OCI-LY7 (cell line): ENCODE results near the gene CACNA1B. TPM values are rescaled to one million over a fixed set of nuclear protein-coding genes. Genes with fewer than 3 reads are reported as not detected.

Experiments
- BruUV-seq: library from RNA; stranded (reverse); fragments of 400-500 nt; replicated peaks from 2 replicates; lab custom pipeline; 2021; lab: Mats Ljungman, UMichigan
- CTCF ChIA-PET: fragments of 300-600 bp; sonication (Branson Sonifier 250); formaldehyde crosslinking; loops from one replicate; lab custom pipeline; 2022; ENCODE audit warnings: antibody characterized with exemption; ENCODE audit not compliant: unreplicated experiment; lab: Charles Lee
- POLR2A ChIA-PET: fragments of 300-600 bp; sonication (Branson Sonifier 250); formaldehyde crosslinking; loops from one replicate; lab custom pipeline; 2022; ENCODE audit warnings: antibody characterized with exemption; lab: Charles Lee
- DNase-seq: peaks from one replicate; pipeline ENCODE4 v3.0.0-alpha.2; 2015; ENCODE audit warnings: low spot score
- H2AFZ ChIP-seq: fragments of 200-600 bp; sonication (generic), shearing (Covaris generic); 2 replicates; pipeline ENCODE4 v1.6.1; 2014; ENCODE audit warnings: mild to moderate bottlenecking, antibody characterized with exemption, low read length, moderate library complexity
- H3K27ac ChIP-seq: fragments of 200-600 bp; sonication (generic); 2 replicates; pipeline ENCODE4 v1.5.1; 2014; ENCODE audit warnings: mixed run types, low read depth, mild to moderate bottlenecking, moderate library complexity, low read length, inconsistent platforms; ENCODE audit not compliant: poor library complexity, severe bottlenecking
- H3K36me3 ChIP-seq: fragments of 200-600 bp; sonication (generic); 2 replicates; pipeline ENCODE4 v1.6.1; 2014; ENCODE audit warnings: mild to moderate bottlenecking, antibody characterized with exemption, low read length, moderate library complexity, mixed read lengths; ENCODE audit not compliant: insufficient read depth
- H3K4me1 ChIP-seq: fragments of 200-600 bp; sonication (generic); 2 replicates; pipeline ENCODE4 v1.5.1; 2014; ENCODE audit warnings: mild to moderate bottlenecking, low read length; ENCODE audit not compliant: insufficient read depth, poor library complexity, severe bottlenecking
- H3K4me2 ChIP-seq: fragments of 200-600 bp; sonication (generic); 2 replicates; pipeline ENCODE4 v1.6.1; 2014; ENCODE audit warnings: mild to moderate bottlenecking, low read length
- H3K4me3 ChIP-seq: fragments of 200-600 bp; sonication (generic); 2 replicates; pipeline ENCODE4 v1.5.1; 2014; ENCODE audit warnings: mild to moderate bottlenecking, low read depth, low read length; ENCODE audit not compliant: poor library complexity, severe bottlenecking
- H3K79me2 ChIP-seq: fragments of 200-600 bp; sonication (generic); 2 replicates; pipeline ENCODE4 v1.6.1; 2016; ENCODE audit warnings: low read depth, mild to moderate bottlenecking, low read length, moderate library complexity, mixed read lengths; ENCODE audit not compliant: insufficient read depth
- H3K9me2 ChIP-seq: fragments of 200-600 bp; sonication (generic); 2 replicates; pipeline ENCODE4 v1.6.1; 2016; ENCODE audit warnings: mild to moderate bottlenecking, low read length, mixed read lengths; ENCODE audit not compliant: insufficient read depth
- H3K9me3 ChIP-seq: fragments of 200-600 bp; sonication (generic); 2 replicates; pipeline ENCODE4 v1.6.1; 2014; ENCODE audit warnings: mild to moderate bottlenecking, mixed run types, low read length, mixed read lengths
- H4K20me1 ChIP-seq: fragments of 200-600 bp; sonication (generic); 2 replicates; pipeline ENCODE4 v1.6.1; 2014; ENCODE audit warnings: mild to moderate bottlenecking, antibody characterized with exemption, low read length, moderate library complexity, mixed read lengths; ENCODE audit not compliant: insufficient read depth
- EZH2phosphoT487 ChIP-seq: fragments of 200-600 bp; sonication (generic); IDR thresholded peaks from 2 replicates; pipeline ENCODE4 v1.6.1; 2018; ENCODE audit warnings: low read depth, borderline replicate concordance, mild to moderate bottlenecking, mixed run types, antibody characterized with exemption, low read length, moderate library complexity, mixed read lengths
- intact Hi-C: fragments of 100-400 bp; cut with micrococcal nuclease; formaldehyde crosslinking; loops from one replicate; pipeline ENCODE4 v1.10.0; 2022; ENCODE audit not compliant: unreplicated experiment
- total RNA-seq, 2 experiments: library from RNA; depleted of rRNA in 1 of 2; stranded (reverse); fragments of >200 nt in 1 of 2; shearing (Covaris generic) in 1 of 2; gene quantifications; 2 replicates each; pipeline ENCODE4 v1.2.3, GENCODE V29; 2014 to 2022
- TF ChIP-seq, protein P1 (sequence below): fragments of 200-600 bp; sonication (generic); conservative IDR thresholded peaks from 2 replicates; pipeline ENCODE4 v1.5.1; 2014; ENCODE audit warnings: mild to moderate bottlenecking, antibody characterized with exemption, low read length, moderate library complexity, mixed read lengths

Gene CACNA1B
- total RNA-seq, 2 experiments from 2014 or later = not detected

DNA sequence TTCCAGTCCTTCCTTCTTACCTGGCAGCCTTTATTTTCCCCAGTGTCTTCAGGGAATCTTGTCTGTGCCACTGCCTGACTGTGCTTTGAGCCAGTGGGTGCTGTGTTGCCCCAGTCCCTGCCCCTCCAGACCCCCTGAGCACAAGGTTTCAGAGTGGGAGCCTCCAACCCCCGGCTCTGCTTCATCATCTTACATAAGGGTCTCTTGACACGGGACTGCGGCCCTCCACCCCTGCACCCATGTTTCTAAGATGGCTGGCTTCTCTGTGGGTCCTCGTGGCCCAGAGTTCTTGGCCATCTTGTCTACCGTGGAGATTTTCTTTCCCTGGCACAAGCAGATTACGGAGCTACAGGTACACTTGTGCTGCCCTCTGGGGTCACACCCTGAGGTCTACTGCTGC lies 194.1 kb downstream of the CACNA1B start:
- Histone ChIP-seq H3K9me2 (no peaks in the 10 kb centered on the region), H3K4me3 (no peak overlapping the region), H3K4me1 (no peaks in the 10 kb centered on the region), H3K4me2 (no peak overlapping the region), H2AFZ (no peak overlapping the region), H3K9me3 (no peaks in the 10 kb centered on the region), H4K20me1 (no peaks in the 10 kb centered on the region), H3K36me3 (no peaks in the 10 kb centered on the region), H3K79me2 (no peaks in the 10 kb centered on the region), H3K27ac (no peak overlapping the region)
- ChIA-PET POLR2A (no interaction called here), CTCF (no interaction called here)
- TF ChIP-seq EZH2phosphoT487 = no peak
- TF ChIP-seq, protein P1, sequence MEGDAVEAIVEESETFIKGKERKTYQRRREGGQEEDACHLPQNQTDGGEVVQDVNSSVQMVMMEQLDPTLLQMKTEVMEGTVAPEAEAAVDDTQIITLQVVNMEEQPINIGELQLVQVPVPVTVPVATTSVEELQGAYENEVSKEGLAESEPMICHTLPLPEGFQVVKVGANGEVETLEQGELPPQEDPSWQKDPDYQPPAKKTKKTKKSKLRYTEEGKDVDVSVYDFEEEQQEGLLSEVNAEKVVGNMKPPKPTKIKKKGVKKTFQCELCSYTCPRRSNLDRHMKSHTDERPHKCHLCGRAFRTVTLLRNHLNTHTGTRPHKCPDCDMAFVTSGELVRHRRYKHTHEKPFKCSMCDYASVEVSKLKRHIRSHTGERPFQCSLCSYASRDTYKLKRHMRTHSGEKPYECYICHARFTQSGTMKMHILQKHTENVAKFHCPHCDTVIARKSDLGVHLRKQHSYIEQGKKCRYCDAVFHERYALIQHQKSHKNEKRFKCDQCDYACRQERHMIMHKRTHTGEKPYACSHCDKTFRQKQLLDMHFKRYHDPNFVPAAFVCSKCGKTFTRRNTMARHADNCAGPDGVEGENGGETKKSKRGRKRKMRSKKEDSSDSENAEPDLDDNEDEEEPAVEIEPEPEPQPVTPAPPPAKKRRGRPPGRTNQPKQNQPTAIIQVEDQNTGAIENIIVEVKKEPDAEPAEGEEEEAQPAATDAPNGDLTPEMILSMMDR = no peak
- intact Hi-C loops = no loop called here
- no TSS peak for BruUV-seq
- no peak for DNase-seq

DNA sequence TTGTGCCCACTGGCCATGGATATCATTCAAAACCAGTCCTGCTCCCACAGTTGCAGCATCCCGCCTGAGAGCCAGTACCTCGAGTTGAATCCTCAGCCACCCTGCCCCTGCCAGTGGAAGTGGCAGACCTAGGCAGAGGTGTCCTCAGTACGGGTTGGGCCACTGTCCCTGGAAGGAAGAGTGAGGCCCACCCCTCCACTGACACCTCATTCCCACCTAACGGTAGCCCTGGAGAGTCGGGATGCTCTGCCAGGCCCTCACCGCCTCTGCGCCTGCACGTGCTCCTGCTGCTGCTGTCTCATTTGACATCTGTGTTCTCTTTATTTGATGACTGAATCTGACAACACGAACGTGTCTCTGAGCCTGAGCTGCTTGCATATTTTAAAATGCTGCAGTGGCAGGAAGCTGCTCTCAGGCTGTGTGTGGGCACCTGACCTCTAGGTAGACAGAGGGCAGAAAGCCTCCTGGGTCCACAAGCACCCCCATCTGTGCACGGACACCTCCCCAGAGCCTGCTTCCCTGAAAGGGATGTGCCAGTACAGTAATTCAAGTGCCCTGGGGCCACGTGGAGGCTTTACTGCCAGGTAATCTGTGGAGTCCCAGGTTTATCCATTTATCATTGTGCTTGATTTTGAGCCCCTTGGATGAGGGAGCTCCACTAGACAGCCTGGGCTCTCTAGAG lies 194.7 kb downstream of the CACNA1B start:
- Histone ChIP-seq H3K36me3 (no peaks in the 10 kb centered on the region), H3K4me1 (no peaks in the 10 kb centered on the region), H4K20me1 (no peaks in the 10 kb centered on the region), H3K9me3 (no peaks in the 10 kb centered on the region), H3K27ac (no peak overlapping the region), H2AFZ (no peak overlapping the region), H3K79me2 (no peaks in the 10 kb centered on the region), H3K9me2 (no peaks in the 10 kb centered on the region), H3K4me3 (no peak overlapping the region), H3K4me2 (no peak overlapping the region)
- POLR2A ChIA-PET = no interaction called here
- no peak for TF ChIP-seq EZH2phosphoT487
- TF ChIP-seq, protein P1 = no peak
- no TSS peak for BruUV-seq
- intact Hi-C loops = no loop called here
- no peak for DNase-seq
- CTCF ChIA-PET = no interaction called here

DNA sequence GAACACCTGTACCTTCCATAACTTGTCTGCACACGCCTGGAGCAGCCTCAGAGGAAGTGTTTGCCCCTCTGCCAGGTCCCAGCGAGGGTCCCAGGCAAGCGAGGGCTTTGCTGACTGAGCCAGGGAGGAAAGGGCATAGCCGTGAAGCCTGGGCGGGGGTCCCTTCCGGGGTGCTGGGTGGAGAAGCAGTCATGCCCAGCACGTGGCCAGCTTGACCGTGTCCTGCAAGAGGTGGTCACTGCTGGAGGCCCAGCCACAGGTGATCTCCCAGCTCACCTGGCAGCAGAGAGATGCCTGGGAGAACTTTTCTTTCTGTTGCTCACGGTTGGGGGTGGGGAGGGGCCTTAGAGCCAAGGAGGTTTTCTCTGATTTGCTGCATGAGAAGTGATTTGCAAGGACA lies 195.3 kb downstream of the CACNA1B start:
- Histone ChIP-seq H3K4me1 (no peaks in the 10 kb centered on the region), H4K20me1 (no peaks in the 10 kb centered on the region), H3K9me2 (no peaks in the 10 kb centered on the region), H3K36me3 (no peaks in the 10 kb centered on the region), H3K9me3 (no peaks in the 10 kb centered on the region), H2AFZ (no peak overlapping the region), H3K27ac (no peak overlapping the region), H3K4me2 (no peak overlapping the region), H3K79me2 (no peaks in the 10 kb centered on the region), H3K4me3 (no peak overlapping the region)
- ChIA-PET CTCF (no interaction called here), POLR2A (no interaction called here)
- intact Hi-C loops = no loop called here
- no peak for DNase-seq
- no TSS peak for BruUV-seq
- TF ChIP-seq EZH2phosphoT487 = no peak
- TF ChIP-seq, protein P1 = no peak
